ENCODE data around the gene ABCA9.
"Not testable (repeated sequence)": the region's sequence is repeated elsewhere in the genome, so short reads cannot be mapped to it uniquely, and the experiment has no call there.

The ABCA9 gene

GRCh38 chr17:69042308-69042707 is 18.4 kb downstream of the ABCA9 start:
- no peak for DNase-seq (ENCODE audit: low read depth)

GRCh38 chr17:69031839-69032238 is 28.9 kb downstream of the ABCA9 start:
- no peak for DNase-seq (ENCODE audit: low read depth)

GRCh38 chr17:69030169-69030568 is 30.6 kb downstream of the ABCA9 start:
- no peak for DNase-seq (ENCODE audit: low read depth)

GRCh38 chr17:69018687-69019086 is 42.0 kb downstream of the ABCA9 start:
- DNase-seq (ENCODE audit: low read depth): no peak

- DNase-seq (ENCODE audit: low read depth): no peak
Measured at GRCh38 chr17:69018022-69018615, 42.6 kb downstream of the ABCA9 start.

- no peak for DNase-seq (ENCODE audit: low read depth)
Measured at GRCh38 chr17:69015631-69016030, 45.1 kb downstream of the ABCA9 start.

GRCh38 chr17:69012895-69013805 is 47.6 kb downstream of the ABCA9 start:
- DNase-seq (ENCODE audit: low read depth): peak; percentile 95

GRCh38 chr17:69009930-69010329 is 50.8 kb downstream of the ABCA9 start:
- DNase-seq (ENCODE audit: low read depth): peak; percentile 10

- DNase-seq (ENCODE audit: low read depth): not testable (repeated sequence)
Measured at GRCh38 chr17:69004759-69005158, 56.0 kb downstream of the ABCA9 start.

GRCh38 chr17:68999743-69000142 is 61.0 kb downstream of the ABCA9 start:
- DNase-seq (ENCODE audit: low read depth): not testable (repeated sequence)

- peak; percentile 84 for DNase-seq (ENCODE audit: low read depth)
Measured at GRCh38 chr17:68993112-68993511, 67.6 kb downstream of the ABCA9 start.

- no peak for DNase-seq (ENCODE audit: low read depth)
Measured at GRCh38 chr17:68987966-68988365, 72.8 kb downstream of the ABCA9 start.

GRCh38 chr17:68981288-68981687 is 79.4 kb downstream of the ABCA9 start:
- DNase-seq (ENCODE audit: low read depth): peak; percentile 98

GRCh38 chr17:68973098-68973846 is 87.5 kb downstream of the ABCA9 start:
- peak; percentile 21 for DNase-seq (ENCODE audit: low read depth)

GRCh38 chr17:68972119-68972704 is 88.5 kb downstream of the ABCA9 start:
- DNase-seq (ENCODE audit: low read depth): no peak

GRCh38 chr17:68969101-68969500 is 91.6 kb downstream of the ABCA9 start:
- DNase-seq (ENCODE audit: low read depth): no peak

- DNase-seq (ENCODE audit: low read depth): peak; percentile 38
Measured at GRCh38 chr17:68963958-68964357, 96.8 kb downstream of the ABCA9 start.

GRCh38 chr17:68961214-68961882 is 99.4 kb downstream of the ABCA9 start:
- DNase-seq (ENCODE audit: low read depth): no peak

- not testable (repeated sequence) for DNase-seq (ENCODE audit: low read depth)
Measured at GRCh38 chr17:68959117-68959516, 101.6 kb downstream of the ABCA9 start.

GRCh38 chr17:68957944-68958343 is 102.8 kb downstream of the ABCA9 start:
- no peak for DNase-seq (ENCODE audit: low read depth)

GRCh38 chr17:68955181-68955841 is 105.4 kb downstream of the ABCA9 start, which contains the start of gene ABCA8:
Gene ABCA8 (minus strand): TSS chr17:68955392. CDS start chr17:68942034, 13,358 bp downstream.
- DNase-seq (ENCODE audit: low read depth): peak; percentile 84
